Gastroesophageal sphincter (tissue), 3 donors: ENCODE data around the gene ARHGAP26.

Experiments
- CTCF ChIP-seq, 4 experiments: fragments of 200-600 bp in 2 of 4; fragments of 450-650 bp in 2 of 4; sonication (generic) in 1 of 4; IDR thresholded peaks; one replicate each; pipeline ENCODE4 v1.5.1; 2017 to 2019; ENCODE audit warnings: antibody characterized with exemption in 4 of 4, mild to moderate bottlenecking in 2 of 4, moderate library complexity in 2 of 4
- EP300 ChIP-seq: sonication (generic); formaldehyde crosslinking; IDR thresholded peaks from one replicate; pipeline ENCODE4 v1.6.1; 2017; ENCODE audit warnings: antibody characterized with exemption, mild to moderate bottlenecking
- POLR2A ChIP-seq, 2 donors: fragments of 450-650 bp; IDR thresholded peaks; one replicate each; pipeline ENCODE4 v1.6.1; 2017; ENCODE audit warnings: antibody characterized with exemption in 2 of 2, mild to moderate bottlenecking in 2 of 2, moderate library complexity in 1 of 2

GRCh38 chr5:143013176-143013891 lies 243.2 kb downstream of the ARHGAP26 start:
- TF ChIP-seq CTCF (IDR thresholded peaks at IDR 0.05) (no peak), POLR2A (IDR thresholded peaks at IDR 0.05) (no peak), EP300 (no peak)
